ENCODE results near the gene PRDM16.

PRDM16 gene

DNA sequence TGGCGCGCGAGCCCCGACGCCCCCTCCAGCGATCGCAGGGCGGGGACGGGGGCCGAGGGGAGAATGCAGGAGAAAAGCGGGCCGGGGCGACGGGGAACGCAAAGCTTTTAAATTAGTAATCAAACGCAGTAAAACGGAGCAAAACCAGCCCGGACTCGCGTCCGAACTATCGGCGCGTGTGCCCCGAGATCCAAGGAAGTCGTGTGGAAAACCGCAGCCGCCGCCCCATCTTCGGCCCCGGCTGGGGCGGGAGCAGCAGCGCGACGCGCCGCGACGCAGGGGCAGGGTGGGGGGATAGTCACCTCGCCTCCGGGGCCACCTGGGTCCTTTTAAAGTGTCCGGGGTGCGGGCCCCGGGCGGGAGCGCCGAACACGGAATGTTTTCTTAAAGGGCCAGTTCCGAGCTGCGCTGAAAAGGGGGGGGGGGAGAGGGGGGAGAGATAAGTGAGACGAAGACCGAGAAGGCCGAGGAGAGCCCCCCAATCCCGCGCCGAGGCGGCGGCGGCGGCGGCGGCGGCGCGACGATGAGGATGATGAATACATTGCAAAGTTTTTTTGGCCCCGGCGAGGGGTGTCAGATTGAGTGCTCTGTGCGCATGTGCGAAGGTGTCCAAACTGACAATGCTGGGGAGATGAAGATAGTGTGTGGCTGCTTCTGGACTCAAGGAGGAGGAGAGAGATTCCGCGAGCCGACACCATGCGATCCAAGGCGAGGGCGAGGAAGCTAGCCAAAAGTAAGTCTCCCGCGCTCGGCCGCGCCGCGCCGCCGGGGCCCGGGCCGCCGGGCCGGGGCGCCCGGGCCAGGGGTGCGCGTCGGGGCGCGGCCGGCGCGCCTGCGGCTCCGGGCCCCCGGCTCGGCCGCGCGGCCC is at the start of gene PRDM16:
Gene PRDM16 (plus strand): TSS at position 640 of the 868 bp plus-strand sequence. CDS start 57 bp downstream, at position 697.
- DNase-seq, result no peak

DNA sequence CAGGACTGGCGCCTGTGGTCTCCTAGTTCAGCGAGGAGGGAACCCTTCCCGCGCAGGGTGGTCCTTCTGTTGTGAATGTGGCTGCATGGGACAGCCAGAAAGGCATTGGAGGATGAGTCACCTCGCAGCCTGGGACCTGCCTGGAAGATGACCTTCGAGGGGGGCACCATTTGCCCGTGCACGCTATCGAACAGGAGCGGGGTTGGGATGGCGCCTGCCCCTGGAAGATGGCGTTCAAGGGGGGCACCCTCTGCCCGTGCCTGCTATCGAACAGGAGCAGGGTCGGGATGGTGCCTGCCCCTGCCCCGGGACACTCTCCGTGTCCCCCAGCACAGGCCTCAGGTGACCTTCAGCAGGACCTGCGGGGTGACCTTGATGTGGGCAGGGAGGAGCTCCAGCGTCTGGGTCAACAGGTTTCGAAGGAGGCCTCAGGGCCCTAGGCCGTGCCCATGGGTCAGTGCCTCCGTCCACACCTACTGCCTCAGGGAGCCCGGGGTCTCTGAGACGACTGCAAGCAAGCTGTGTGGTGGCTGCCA is 49.4 kb upstream of the PRDM16 start:
- no peak for DNase-seq

DNA sequence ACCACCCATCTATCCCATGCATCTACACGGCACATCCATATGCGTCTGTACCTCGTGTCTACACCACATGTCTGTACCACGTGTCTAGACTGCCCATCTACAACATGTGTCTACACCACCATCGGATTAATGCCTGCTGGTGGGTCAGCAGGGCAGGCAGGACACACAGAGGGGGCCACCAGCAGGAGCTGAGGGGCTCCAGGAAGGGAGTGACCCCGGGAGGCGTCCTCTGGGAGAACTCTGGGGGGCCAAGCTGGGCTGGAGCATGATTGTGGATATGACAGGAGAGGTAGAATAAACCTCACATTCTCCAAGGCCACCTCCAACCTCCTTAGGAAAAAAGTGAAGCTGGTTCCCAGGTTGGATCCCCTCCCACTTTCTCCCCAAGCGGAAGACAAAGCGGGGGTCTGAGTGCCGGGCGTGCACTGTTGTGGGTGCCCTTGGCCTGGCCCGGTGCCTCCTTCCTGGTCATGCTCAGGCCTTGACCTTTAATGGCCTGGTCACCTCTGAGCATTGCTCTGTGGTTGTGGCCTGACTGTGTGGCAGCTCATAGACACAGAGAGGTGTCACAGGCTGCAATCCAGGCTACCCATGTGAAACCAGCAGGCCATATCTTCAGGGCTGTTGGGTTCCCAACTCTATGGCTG is 48.6 kb upstream of the PRDM16 start:
- DNase-seq, result no peak

DNA sequence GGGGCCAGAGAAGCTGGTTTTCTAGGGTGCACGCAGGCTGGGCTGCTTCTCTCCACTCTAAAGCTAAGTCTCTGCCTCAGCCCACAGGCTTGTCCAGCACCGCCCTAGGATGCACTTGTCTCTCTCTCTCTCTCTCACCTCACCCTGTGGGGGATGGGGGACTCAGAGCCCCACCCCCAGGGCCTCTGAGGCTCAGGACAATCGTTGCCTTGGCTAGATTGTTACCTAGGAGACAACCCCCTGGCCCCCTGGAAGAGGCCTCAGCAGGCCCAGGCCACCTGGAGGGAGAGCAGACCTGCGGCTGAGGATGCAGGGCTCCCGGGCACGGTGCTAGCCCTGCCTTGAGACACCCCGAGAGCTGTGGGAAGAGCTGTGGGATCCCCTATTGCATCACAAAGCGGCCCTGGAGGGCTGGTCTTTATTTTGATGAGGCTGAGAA is 47.8 kb upstream of the PRDM16 start, which contains the start of gene ACTRT2:
Gene ACTRT2 (plus strand): TSS at position 235 of the 439 bp plus-strand sequence. CDS start 220 bp downstream, outside the sequence.
- no peak for DNase-seq

DNA sequence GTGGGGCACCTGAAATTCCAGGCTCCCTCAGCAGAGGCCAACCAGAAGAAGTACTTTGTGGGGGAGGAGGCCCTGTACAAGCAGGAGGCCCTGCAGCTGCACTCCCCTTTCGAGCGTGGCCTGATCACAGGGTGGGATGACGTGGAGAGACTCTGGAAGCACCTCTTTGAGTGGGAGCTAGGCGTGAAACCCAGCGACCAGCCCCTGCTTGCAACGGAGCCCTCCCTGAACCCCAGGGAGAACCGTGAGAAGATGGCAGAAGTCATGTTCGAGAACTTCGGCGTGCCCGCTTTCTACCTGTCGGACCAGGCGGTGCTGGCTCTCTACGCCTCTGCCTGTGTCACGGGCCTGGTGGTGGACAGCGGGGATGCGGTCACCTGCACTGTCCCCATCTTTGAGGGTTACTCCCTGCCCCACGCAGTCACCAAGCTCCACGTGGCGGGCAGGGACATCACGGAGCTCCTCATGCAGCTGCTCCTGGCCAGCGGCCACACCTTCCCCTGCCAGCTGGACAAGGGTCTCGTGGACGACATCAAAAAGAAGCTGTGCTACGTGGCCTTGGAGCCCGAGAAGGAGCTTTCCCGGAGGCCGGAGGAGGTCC is 47.1 kb upstream of the PRDM16 start:
- no peak for DNase-seq

DNA sequence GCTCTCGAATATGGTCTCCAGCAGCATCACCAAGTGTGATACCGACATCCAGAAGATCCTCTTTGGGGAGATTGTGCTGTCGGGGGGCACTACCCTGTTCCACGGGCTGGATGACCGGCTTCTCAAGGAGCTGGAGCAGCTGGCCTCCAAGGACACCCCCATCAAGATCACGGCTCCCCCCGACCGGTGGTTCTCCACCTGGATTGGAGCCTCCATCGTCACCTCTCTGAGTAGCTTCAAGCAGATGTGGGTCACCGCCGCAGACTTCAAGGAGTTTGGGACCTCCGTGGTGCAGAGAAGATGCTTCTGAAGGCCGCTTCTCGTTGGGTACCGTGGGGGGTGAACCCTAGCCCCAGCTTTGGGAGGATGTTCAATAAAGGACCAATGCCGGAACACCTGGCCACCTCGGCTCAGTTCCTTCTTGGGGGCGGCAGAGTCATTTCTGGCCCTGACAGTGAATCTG is 46.5 kb upstream of the PRDM16 start:
- no peak for DNase-seq

DNA sequence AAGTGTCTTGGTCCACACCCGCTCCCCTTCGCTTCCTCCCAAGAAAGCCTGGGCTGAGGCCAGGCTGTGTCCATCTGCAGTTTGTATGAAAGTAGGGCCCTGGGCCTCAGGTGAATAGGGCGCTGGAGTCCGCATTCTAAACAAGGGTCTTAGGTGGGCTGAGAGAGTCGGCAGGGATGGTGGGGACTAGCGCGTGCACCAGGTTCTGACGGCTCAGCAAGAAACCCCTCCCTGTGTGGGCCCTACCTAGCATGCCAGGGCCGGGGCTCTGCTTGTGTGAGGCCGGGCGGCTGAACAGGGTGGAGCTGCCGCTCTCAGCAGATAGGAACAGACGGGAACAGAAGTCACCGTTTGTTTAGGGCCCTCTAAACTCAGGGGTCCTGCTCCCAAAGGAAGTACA is 46.0 kb upstream of the PRDM16 start:
- no peak for DNase-seq

DNA sequence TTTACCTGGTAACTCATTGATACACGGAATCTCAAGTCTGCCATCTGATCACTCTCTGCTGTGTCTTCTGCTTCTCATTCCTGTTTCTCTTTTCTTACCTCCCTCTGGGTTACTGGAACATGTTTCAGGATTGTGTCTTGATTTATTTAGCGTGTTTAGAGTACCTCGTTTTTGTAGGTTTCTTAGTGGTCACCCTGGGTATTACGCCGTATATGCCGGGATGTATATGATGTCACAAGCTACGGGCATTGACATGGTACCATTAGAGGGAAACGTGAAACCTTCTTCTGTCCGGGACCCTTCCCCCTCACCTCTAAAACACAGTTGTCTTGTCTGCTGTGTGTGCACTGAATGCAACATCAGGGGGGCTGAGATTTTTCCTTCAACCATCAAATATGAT is 45.0 kb upstream of the PRDM16 start:
- DNase-seq, result no peak

DNA sequence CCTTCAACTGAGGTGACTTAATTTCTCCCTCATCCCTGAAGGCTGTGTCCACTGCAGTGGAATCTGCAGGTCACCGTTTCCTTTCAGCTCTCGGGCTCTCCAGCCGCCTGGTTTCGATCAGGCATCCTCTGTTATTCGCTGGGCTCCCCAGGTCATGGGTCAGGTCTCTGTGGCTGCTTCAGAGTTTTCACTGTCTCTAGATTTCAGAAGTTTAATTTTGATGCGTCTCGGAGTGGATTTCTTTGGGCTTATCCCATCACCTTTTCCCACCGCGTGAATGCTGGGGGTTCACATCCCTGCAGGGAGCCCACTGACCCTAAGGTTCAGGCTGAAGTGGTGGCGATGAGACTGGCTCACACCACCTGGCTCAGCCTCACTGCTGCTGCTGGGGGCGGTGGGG is 44.4 kb upstream of the PRDM16 start:
- DNase-seq, result no peak

DNA sequence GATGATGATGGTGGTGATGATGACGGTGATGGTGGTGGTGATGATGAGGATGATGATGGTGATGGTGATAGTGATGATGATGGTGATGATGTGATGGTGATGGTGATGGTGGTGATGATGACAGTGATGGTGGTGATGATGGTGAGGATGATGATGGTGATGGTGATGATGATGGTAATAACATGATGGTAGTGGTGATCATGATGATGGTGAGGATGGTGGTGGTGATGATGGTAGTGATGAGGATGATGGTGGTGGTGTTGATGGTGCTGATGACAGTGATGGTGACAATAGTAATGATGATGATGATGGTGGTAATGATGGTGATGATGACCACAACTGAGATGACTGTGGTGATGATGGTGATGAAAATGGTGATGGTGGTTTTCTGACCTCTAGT is 42.9 kb upstream of the PRDM16 start:
- DNase-seq, result no peak

DNA sequence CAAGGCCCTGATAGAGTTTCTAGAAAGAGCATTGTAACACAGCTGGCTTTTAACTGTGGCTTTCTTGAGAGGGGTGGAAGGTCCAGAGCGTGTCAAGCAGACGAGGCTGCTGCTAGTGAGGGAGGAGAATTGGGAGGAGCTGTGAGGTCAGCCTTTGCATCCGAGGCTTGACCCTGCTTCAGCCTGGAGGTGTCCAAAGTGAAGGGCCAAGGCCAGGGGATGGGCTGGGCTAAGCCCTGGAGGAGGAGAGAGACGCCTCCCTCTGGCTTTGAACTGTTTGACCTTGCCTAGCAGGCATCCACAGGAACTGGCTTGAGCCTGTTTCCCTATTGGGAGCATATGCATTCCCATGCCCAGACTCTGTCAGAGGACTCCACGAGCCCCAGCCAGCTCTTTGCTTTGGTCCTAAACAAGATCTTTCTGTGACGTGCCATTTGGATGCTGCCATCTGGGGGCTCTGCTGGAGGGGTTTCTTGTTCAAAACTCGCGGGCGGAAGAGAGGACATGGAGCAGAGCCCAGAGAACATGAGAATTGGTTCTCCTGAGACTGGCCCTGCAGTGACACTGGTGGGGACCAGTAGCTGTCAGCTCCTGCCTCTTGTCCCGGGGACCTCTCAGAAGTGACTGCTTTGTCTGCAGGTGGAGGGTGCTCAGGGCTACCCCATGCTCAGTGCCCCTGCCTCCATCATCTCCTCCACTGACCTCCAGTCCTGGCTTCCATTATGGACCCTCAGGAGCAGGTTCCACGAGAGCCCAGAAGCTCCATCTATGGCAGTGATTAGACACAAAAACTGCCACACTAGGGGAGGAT is 42.2 kb upstream of the PRDM16 start:
- no peak for DNase-seq

DNA sequence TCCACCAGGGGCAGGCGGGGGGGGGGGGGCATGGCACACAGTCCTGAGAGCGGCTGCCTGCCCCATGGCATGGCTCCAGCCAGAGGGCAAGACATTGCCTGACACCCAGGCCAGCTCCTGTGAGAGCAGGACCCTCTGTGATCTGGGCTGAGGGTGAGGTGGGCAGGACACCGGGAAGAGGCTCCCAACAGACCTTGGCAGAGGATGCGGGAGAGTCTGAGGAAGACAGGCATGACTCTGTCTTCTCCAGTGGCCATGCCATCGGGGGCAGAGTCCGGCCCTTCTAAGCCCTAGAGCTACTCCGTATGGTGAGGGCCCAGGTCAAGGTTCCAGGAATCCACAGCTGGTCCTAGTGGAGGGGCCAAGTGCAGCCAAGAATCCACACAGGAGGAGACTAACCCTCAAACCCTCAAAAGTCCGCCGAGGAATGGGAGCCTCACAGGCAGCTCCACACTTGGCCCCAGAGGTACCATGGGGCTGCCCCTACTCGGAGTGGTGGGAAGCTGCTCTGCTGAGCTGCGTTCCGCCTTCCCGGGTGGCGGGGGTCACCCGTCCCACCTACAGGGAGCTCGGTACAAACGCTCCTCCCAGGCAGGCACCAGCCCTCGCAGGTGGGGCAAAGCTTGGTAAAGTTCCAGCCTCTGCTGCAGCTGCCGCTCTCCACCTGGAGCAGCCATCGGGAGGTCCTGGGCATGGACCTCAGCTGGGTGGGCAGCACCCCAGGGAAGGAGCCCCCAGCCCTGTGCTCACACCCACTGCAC is 41.2 kb upstream of the PRDM16 start:
- DNase-seq, result no peak

DNA sequence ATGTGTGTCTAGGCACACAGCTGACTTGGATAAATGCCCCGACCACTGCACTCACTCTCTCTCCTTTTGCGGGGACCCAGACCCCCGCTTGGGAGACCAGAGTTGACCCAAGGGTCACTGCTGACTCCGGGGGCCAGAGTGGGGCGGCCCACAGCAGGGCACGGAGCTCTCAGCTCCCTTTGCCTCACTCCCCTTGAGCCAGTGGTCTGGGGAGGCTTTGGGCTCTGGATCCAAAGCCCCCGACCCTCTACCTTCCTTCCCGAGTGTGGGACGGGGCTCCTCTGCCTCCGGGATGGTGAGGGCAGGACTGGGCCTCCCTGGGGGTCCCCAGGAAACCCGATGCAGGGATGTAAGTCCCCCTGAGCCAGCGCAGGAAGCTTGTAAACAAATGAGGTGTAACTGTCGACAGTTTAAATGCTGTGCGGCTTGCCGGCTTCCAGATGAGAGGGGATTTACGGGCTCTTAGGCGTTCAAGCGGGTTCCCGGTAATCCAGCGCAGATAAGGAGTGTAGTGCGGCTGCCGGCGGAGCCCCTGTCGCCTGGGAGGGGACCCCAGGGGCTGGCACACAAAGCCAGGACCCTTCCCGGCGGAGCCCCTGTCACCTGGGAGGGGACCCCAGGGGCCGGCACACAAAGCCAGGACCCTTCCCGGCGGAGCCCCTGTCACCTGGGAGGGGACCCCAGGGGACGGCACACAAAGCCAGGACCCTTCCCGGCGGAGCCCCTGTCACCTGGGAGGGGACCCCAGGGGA is 40.3 kb upstream of the PRDM16 start:
- DNase-seq, result no peak

DNA sequence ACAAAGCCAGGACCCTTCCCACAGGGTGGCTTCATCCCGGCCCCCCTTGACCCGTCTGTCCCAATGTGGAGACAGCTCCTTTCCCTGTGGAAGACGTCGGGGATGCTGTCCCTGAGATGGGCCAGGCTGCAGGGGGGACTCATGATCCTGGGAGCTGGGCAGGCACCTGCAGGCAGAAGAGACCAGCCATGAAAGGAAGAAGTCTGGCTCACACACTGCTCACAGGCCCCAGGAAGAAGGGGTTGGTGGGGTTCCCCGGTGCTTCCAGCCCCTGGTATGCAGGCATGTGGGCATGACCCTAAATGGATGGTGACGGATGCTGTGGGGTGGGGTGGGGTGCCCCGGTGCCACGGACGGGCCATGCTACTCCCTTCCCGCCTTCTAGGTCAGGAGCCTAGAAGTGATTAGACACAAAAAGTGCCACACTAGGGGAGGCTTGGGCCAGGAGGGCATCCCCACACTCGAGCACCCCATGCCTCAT is 39.5 kb upstream of the PRDM16 start:
- no peak for DNase-seq

DNA sequence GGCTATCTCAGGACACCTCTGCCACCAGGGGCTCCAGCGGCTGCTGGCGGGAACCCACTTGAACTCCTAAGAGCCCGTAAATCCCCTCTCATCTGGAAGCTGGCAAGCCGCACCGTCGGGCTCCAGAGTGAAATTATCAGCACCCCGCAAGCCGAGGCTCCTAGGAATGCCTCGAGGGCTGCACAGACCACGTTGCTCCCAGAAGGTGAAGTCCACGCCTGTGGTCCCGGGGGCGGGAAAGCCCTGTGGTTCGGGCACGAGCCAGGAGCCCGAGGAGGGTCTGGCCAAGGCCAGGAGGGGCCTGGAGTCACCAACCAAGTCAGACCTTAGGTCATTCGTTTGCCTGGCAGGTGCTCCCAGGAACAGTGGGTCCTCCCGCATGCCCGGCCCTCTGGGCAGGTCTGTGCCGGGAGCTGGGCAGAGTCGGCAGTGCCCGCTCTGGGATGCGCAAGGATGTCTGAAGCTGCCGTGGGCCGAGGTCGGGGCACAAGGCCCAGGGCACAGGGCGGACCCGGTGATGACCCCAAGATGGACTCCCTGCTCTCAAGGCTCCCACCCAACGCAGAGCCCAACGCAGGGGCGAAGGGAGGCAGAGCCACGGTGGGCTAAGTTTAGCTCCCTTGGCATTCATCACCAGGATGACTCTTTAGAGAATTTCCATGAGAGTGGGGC is 38.9 kb upstream of the PRDM16 start:
- no peak for DNase-seq

DNA sequence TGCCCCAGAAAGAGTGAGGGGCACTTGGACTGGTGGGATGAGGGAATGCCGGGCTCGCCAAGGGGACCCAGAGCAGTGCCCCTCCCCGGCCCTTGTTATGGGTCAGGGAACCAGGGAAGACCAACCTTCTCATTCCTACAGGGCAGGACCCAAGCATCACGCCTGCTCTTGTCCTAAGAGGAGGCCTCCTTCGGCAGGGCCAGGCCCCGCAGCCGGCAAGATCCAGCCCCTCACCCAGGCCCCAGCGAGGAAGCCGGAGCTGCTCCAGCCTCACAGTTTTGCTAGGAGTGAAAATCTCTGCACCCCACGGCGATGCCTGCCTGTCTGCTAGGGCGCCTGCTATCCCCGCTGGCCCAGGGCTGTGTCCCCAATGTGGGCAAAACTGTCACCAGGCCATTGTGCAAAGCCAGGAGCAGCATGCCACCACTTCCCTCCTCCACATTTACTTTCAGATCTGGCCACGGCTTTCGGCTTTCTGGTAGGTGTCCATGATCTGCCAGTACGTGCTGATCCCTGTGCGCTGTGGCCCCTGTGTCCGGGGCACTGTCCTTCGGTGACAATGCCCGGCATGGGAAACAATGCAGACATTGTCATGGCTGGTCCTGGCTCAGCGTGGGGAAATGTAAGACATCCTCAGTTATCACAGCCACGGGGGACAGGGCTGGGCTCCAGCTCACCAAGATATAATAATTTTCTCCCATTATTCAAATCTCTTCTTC is 38.2 kb upstream of the PRDM16 start:
- no peak for DNase-seq

DNA sequence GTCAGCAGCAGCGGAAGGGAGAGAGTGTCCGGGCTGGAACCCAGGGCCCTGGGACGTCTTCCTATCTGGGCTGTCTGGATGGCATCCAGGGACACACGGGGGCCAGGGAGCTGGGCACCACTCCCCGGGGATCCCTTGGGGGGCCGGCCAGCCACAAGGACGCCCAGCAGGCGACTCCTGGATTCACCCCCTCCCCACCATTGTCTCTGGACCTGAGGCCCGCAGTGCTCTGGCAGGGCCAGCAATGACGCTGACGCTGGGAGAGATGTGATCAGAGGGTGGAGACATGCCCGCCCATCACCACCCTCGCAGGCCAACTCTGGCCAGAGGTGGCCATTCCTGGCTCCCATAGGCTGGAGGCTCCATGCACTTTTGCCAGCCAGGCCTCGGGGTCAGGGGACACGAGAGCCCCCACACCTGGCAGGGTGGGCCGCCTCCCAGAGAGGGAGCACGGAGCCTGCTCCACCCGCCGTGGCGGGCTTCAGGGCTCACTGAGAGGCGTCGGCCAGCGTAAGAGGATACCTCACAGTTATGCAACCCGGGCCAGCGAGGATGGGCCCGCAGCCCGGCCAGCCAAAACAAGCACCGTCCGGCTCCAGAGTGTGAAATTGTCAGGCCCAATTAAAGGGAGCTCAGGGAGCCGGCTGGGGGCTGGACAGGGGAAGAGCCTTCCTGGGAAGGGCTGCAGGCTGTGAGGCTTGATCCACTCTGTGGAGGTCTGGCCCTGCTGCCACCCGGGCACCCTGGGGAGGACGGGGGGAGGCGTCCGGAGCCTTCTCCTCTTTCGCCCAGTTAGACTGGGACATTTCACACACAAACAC is 37.4 kb upstream of the PRDM16 start:
- no peak for DNase-seq

DNA sequence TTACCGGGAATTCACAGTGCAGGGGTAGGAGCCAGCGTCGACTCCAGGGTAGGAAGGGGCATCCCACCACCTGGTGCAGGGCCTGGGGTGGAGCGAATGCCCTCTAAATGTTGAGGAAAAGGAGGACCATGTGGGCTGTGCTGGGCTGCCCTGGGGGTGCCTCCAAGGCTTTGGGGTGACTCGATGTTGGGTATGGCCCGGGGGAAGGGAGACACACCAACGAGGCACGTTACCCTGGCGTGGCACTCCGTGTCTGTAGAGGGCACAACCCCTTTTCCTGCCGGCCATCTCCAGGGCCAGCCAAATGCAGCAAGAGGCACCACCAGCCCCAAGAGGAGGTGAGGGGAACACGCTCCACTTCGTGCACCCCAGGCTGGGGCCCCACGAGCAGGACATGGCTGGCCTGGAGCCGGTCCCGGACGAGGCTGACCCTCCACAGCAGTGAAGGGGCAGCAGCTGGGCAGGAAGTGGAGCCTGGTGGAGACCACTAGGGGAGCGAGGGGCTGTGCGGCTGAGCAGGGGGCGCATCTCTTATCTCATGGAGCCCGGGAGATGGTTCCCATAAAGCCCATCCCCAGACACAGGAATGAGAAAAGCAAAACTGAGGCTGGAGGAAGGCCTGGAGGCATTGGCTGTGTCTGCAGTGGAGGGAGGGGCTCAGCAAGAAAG is 36.5 kb upstream of the PRDM16 start:
- no peak for DNase-seq
